IPS DF 6.9 (cell line): ENCODE results near the gene LDLRAD2.

Experiments used
- DNase-seq: peaks from one replicate; pipeline ENCODE4 v3.0.0-alpha.2; 2013; ENCODE audit warnings: low read depth, low spot score
- H3K27ac ChIP-seq: one replicate; pipeline ENCODE4 v1.5.1; 2013; ENCODE audit warnings: low read length, control low read depth
- H3K27me3 ChIP-seq: 2 replicates; pipeline ENCODE4 v1.6.1; 2013; ENCODE audit warnings: mild to moderate bottlenecking, low read length; ENCODE audit not compliant: control insufficient read depth, insufficient read depth
- H3K36me3 ChIP-seq: 2 replicates; pipeline ENCODE4 v1.6.1; 2013; ENCODE audit warnings: low read length; ENCODE audit not compliant: control insufficient read depth, insufficient read depth
- H3K4me1 ChIP-seq: 2 replicates; pipeline ENCODE4 v1.6.1; 2013; ENCODE audit warnings: low read length; ENCODE audit not compliant: control insufficient read depth, insufficient read depth
- H3K4me3 ChIP-seq: 2 replicates; pipeline ENCODE4 v1.5.1; 2013; ENCODE audit warnings: mild to moderate bottlenecking, low read length
- H3K9me3 ChIP-seq: 2 replicates; pipeline ENCODE4 v1.6.1; 2013; ENCODE audit warnings: low read length, inconsistent platforms; ENCODE audit not compliant: control insufficient read depth, insufficient read depth
- WGBS: extraction: QIAGEN DNeasy Blood & Tissue Kit; methylation state at CpG from one replicate; pipeline ENCODE4 v1.1.7; 2013; ENCODE audit warnings: mixed read lengths, missing lambda C conversion rate; ENCODE audit not compliant: insufficient read length, insufficient coverage; 5-methylcytosine and 5-hydroxymethylcytosine counted together

Gene LDLRAD2

DNA sequence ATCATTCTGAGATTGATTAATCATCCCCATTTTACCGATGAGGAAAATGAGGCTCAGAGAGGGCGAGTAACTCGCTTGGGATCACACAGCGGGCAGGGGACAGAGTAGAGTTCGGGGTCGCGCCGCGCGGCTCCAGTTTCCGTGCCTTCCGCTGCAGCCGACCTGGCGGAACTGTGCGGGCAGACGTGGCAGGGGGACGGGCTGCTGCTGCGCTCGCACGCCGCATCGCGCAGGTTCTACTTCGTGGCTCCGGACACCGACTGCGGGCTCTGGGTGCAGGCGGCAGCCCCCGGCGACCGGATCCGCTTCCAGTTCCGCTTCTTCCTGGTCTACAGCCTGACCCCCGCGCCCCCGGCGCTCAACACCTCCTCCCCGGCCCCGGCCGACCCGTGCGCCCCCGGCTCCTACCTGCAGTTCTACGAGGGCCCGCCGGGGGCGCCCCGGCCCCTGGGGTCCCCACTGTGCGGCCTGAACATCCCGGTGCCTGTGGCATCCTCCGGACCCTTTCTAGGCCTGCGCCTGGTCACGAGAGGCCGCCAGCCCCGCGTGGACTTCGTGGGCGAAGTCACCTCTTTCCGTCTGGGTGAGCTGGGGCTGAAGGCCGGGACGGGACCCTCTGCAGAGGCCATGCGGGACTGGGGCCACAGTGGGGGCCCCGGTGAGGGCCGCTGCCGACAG, 2.3 kb downstream of the LDLRAD2 start:
- Histone ChIP-seq H3K4me1 (no peaks in the 10 kb centered on the region), H3K4me3 (peak overlapping the region; percentile 38; the same call in 1 of the 2 replicates), H3K9me3 (no peaks in the 10 kb centered on the region), H3K27ac (no peak overlapping the region), H3K27me3 (no peaks in the 10 kb centered on the region), H3K36me3 (no peaks in the 10 kb centered on the region)
- WGBS = no CpG with 5 or more reads among the region's 65 CpGs
- DNase-seq = peak; percentile 35

DNA sequence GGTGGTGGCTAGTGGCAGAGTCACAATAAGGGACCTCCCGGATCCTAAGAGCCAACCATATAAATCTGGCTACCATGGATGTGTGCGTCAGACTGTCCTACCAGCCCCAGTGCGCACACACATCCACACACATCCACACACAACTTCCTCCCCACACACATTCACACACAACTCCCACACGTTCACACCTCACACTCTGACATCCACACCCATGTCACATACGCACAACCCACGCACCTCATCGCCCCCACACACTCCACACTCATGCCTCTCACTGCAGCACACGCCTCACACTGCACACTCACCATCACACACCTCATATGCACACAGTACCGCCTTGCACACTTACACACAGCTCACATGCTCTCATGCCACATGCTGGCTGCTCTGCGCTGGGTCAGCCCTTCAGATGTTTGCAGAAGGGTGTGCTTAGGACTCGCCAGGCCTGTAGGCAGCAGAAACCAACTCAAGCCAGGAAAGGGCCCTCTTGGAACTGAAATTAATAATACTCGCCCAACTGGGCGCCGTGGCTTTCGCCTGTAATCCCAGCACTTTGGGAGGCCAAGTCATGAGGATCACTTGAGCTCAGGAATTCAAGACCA, 3.0 kb downstream of the LDLRAD2 start:
- no peaks in the 10 kb centered on the region for H3K4me1 ChIP-seq
- H3K4me3 ChIP-seq = no peak overlapping the region
- H3K36me3 ChIP-seq = no peaks in the 10 kb centered on the region
- no peaks in the 10 kb centered on the region for H3K27me3 ChIP-seq
- H3K27ac ChIP-seq = no peak overlapping the region
- WGBS = 100% methylated on average over 6 of the region's 15 CpGs
- no peak for DNase-seq
- H3K9me3 ChIP-seq = no peaks in the 10 kb centered on the region

DNA sequence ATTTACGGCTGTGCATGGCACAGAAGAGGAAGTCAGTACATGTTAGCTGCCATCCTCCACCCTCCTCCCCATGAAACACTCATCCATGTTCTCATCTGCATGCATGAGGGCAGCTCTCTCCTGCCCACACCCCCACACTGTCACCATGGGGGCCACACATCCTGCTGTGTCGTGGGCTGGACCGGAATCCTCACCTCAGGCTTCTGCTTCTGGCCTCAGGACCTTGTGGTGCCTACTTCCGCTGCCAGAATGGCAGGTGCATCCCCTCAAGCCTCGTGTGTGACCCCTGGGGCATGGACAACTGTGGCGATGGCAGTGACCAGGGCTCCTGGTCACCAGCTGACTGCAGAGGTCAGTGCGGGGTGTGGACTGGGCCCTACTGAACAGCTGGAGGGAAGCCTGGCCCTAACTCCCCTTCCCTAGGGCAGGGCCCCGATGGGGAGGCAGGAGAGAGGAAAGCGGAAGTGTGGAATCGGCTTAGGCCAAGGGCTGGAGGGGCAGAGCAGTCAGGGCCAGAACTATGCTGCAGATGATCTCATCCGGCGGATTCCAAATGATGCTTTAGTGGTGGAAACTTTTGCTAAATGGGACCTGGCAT, 3.8 kb downstream of the LDLRAD2 start:
- H3K9me3 ChIP-seq = no peaks in the 10 kb centered on the region
- WGBS = no CpG with 5 or more reads among the region's 12 CpGs
- no peaks in the 10 kb centered on the region for H3K4me1 ChIP-seq
- no peaks in the 10 kb centered on the region for H3K36me3 ChIP-seq
- no peak overlapping the region for H3K4me3 ChIP-seq
- no peak overlapping the region for H3K27ac ChIP-seq
- no peak for DNase-seq
- H3K27me3 ChIP-seq = no peaks in the 10 kb centered on the region

DNA sequence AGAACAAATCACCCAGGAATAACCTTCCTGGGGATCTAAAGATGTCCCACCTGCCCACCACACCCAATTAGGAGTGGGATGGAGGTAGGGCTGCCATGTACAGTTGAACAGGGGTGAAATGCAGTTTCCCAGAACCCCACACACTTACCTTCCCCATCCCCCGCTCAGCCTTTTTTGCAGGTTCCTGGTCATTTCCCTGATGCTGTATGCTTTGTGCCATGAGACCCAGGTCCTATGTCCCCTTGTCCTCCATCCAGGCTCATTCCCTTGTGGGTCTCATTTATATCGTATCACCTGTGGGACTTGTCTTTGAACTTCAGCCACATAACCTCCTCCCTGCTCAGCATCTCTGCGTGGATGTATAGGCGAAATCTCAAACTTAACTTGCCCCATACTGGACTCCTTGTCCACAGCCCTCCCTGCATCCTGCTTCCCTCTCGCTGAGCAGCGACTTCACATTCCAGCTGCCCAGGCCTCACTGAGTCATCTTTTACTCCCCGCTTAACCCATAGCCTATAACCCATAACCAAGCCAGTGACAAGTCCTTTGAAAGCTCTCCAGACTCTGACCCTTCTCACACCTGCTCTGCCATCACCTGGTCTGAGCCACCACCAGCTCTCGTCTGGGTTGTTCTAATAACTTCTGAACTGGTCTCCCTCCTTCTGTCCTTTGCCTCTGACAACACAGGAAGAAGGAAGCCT, 4.7 kb downstream of the LDLRAD2 start:
- Histone ChIP-seq H3K27ac (no peak overlapping the region), H3K9me3 (no peaks in the 10 kb centered on the region), H3K4me1 (no peaks in the 10 kb centered on the region), H3K4me3 (no peak overlapping the region), H3K27me3 (no peaks in the 10 kb centered on the region), H3K36me3 (no peaks in the 10 kb centered on the region)
- WGBS = no CpG with 5 or more reads among the region's 8 CpGs
- no peak for DNase-seq

DNA sequence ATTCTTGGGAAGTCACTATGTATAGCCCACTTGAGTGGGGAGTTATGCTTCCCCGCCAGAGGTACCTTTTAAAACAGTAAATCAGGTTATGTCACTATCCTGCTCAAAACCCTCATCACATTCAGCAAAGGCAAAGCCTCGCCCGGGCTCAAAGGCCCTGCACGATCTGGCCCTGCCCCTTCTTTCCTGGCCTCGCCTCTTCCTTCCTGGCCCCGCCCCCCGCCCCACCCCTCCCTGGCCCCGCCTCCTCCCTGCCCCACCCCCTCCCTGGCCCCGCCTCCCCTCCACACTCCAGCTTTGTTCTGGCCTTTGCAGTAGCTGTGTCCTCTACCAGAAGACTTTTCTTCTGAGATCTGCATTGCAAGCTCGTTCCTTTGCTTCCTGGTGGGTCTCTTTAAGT, 6.6 kb downstream of the LDLRAD2 start:
- Histone ChIP-seq H3K27ac (no peak overlapping the region), H3K4me3 (no peak overlapping the region), H3K36me3 (peaks cover 6% of the 10 kb centered on the region), H3K9me3 (no peaks in the 10 kb centered on the region), H3K27me3 (no peaks in the 10 kb centered on the region), H3K4me1 (no peaks in the 10 kb centered on the region)
- no CpG with 5 or more reads among the region's 10 CpGs for WGBS
- peak; percentile 13 for DNase-seq

DNA sequence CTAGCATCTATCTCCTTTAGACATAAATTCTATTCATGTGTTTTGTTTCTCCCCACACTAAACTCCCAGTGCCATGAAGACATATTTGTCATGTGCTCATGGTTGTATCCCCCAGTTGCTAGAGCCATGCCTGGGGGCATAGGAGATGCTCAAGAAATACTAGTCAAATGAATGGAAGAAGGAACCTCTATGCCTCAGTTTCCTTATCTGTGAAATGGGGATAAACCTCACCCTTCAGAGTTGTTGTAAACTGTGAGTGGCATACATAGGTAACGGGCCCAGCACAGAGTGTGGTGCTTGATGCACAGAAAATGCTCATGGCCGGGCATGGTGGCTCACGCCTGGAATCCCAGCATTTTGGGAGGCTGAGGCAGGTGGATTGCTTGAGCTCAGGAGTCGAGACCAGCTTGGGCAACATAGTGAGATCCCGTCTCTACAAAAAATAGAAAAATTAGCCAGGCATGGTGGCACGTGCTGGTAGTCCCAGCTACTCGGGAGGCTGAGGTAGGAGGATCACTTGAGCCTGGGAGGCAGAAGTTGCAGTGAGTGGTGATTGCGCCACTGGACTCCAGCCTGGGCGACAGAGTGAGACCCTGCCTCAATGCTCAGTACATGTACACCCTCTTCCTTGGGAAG, 8.7 kb downstream of the LDLRAD2 start:
- no CpG with 5 or more reads among the region's 9 CpGs for WGBS
- Histone ChIP-seq H3K9me3 (no peaks in the 10 kb centered on the region), H3K36me3 (peaks cover 6% of the 10 kb centered on the region), H3K27ac (no peak overlapping the region), H3K27me3 (no peaks in the 10 kb centered on the region), H3K4me3 (no peak overlapping the region), H3K4me1 (no peaks in the 10 kb centered on the region)
- no peak for DNase-seq

DNA sequence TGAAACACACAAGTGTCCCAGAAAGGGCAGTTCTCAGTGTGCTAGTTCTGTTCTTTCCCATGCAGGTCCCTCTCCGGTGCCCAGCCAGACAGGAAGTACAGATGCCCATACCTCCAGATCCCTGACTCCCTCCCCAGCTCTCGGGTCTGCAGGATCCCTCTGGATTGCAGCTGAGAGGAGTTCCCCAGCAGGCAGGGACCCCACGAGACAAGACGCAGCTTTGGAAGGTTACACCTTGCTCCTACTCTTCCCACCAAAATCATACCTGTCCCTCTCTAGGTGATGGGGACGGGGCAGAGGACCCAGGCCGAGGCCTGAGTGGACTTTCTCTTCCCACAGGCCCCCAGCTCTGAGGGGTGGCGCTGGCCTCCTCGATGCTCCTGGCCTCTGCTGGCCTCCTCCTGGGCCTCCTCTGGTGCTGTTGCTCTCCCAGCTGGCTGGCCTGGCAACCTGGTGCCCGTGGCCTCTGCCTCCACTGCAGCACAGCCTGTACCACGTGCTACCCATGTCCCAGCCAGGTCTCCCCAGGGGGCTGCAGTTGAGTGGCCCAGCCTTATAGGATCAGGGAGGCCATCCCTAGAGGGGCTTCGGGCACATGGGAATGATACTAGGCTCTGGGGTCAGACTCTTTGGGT, 9.4 kb downstream of the LDLRAD2 start:
- Histone ChIP-seq H3K36me3 (peaks cover 6% of the 10 kb centered on the region), H3K27me3 (no peaks in the 10 kb centered on the region), H3K4me1 (no peaks in the 10 kb centered on the region), H3K27ac (no peak overlapping the region), H3K9me3 (no peaks in the 10 kb centered on the region), H3K4me3 (no peak overlapping the region)
- no peak for DNase-seq
- no CpG with 5 or more reads among the region's 11 CpGs for WGBS

DNA sequence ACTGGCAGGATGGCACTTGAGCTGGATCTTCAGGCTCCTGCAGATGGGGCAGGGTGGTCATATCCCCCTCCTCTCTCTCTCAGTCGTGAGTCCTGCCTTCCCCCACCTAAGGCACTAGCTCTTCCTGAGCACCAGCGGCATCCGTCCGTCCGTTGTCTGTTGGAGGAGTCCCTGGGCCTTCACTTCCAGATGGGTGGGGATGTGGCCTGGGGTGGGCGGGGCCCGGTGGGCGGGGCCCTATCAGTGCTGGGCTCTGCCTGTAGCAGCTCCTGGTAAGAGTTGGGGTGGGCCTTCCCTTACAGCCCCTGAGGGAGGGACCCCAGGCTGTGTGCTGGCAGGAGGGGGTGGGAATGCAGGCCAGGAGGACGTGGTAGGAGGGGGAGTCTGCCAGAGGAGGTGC, 10.3 kb downstream of the LDLRAD2 start:
- Histone ChIP-seq H3K27ac (no peak overlapping the region), H3K4me1 (no peaks in the 10 kb centered on the region), H3K27me3 (no peaks in the 10 kb centered on the region), H3K9me3 (no peaks in the 10 kb centered on the region), H3K4me3 (no peak overlapping the region), H3K36me3 (peaks cover 6% of the 10 kb centered on the region)
- WGBS = no CpG with 5 or more reads among the region's 9 CpGs
- DNase-seq = peak; percentile 22

DNA sequence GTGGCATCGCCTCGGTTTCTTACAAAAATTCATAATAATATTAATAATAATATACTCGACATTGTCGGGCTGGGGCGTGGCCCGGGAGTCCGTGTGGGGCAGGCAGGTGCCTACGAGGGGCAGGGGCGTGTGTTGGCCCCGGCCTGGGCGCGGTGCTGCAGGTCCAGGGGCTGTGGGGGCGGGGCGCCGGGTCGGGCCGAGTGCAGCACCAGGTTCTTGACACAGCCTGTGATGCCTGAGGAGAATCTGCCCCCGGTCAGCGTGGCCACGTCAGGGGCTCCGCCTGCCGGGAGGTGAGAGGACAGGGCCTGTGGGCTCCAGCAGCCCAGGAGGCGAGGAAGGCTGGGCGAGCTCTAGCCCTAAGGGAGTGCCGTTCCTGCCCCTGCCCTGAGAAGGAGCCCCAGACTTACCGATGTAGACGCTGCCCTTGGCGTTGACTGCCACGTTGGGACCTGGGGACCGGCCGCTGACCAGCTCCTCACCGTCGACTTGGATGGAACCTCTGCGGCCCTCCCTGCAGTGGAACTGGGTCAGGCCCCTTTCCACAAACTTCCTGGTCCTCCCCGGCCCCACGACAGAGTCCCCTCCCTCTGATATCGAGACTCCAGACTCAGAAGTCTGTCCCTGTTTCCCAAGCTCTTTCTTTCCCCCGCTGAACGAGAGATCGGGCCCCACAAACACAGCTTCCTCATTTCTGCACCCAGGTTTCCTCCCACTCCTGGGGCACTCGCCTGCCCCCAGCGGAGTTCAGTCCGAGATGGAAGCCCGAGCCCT, 11.3 kb downstream of the LDLRAD2 start:
- Histone ChIP-seq H3K9me3 (no peaks in the 10 kb centered on the region), H3K27me3 (no peaks in the 10 kb centered on the region), H3K36me3 (peaks cover 15% of the 10 kb centered on the region), H3K4me3 (no peak overlapping the region), H3K4me1 (no peaks in the 10 kb centered on the region), H3K27ac (no peak overlapping the region)
- WGBS = no CpG with 5 or more reads among the region's 44 CpGs
- DNase-seq = no peak
